CD4-positive, alpha-beta T cell (primary cell): ENCODE results near the gene RTN3. TPM values are rescaled to one million over a fixed set of nuclear protein-coding genes. Genes with fewer than 3 reads are reported as not detected.

ENCODE experiments used
- ATAC-seq: fragments of 200-7000 bp; cut with Tn5 transposase; one replicate; pipeline ENCODE4 v1.10.0; 2022; ENCODE audit warnings: mild to moderate bottlenecking; ENCODE audit not compliant: poor library complexity
- CTCF ChIA-PET: fragments of 350-600 bp; sonication (Branson Sonifier 250); formaldehyde crosslinking; loops from one replicate; lab custom pipeline; 2021; ENCODE audit warnings: antibody characterized with exemption, inconsistent platforms; lab: Charles Lee
- POLR2A ChIA-PET: fragments of 350-600 bp; sonication (Branson Sonifier 250); formaldehyde crosslinking; loops from one replicate; lab custom pipeline; 2021; ENCODE audit warnings: antibody characterized with exemption, inconsistent platforms; lab: Charles Lee
- DNase-seq, 14 experiments: peaks; one replicate each; pipeline ENCODE4 v3.0.0-alpha.2; 2013 to 2020; ENCODE audit warnings: mixed read lengths in 2 of 14
- H3K27ac ChIP-seq, 2 donors: one replicate each; pipeline versions ENCODE4 v1.5.1 to v1.7.0; 2013; ENCODE audit warnings: low read length in 2 of 2, low read depth in 1 of 2, mild to moderate bottlenecking in 1 of 2
- H3K27me3 ChIP-seq, 2 experiments: 1 replicate in 1 of 2; 2 replicates in 1 of 2; pipeline versions ENCODE4 v1.6.1 to v1.7.0; 2013; ENCODE audit warnings: low read length in 2 of 2, control low read depth in 1 of 2, mild to moderate bottlenecking in 1 of 2, moderate library complexity in 1 of 2; ENCODE audit not compliant: insufficient read depth in 2 of 2, control insufficient read depth in 1 of 2
- H3K36me3 ChIP-seq: one replicate; pipeline ENCODE4 v1.6.1; 2013; ENCODE audit warnings: low read length, control low read depth; ENCODE audit not compliant: insufficient read depth
- H3K4me1 ChIP-seq: one replicate; pipeline ENCODE4 v1.6.1; 2013; ENCODE audit warnings: low read length, control low read depth; ENCODE audit not compliant: insufficient read depth
- H3K4me3 ChIP-seq: one replicate; pipeline ENCODE4 v1.5.1; 2013; ENCODE audit warnings: mild to moderate bottlenecking, low read length, moderate library complexity
- H3K9me3 ChIP-seq, 2 experiments: 1 replicate in 1 of 2; 2 replicates in 1 of 2; pipeline versions ENCODE4 v1.6.1 to v1.7.0; 2013; ENCODE audit warnings: low read length in 2 of 2, mild to moderate bottlenecking in 2 of 2, control low read depth in 1 of 2, moderate library complexity in 1 of 2; ENCODE audit not compliant: control insufficient read depth in 1 of 2, insufficient read depth in 1 of 2
- H3K27ac Mint-ChIP-seq: one replicate; pipeline ENCODE4 v1.8.0; 2020; ENCODE audit warnings: mixed read lengths
- H3K27me3 Mint-ChIP-seq: one replicate; pipeline ENCODE4 v1.8.0; 2021; ENCODE audit warnings: mixed read lengths
- H3K36me3 Mint-ChIP-seq: one replicate; pipeline ENCODE4 v1.8.0; 2021; ENCODE audit warnings: low read depth, mixed read lengths
- H3K4me1 Mint-ChIP-seq: one replicate; pipeline ENCODE4 v1.8.0; 2021; ENCODE audit warnings: low read depth, mixed read lengths
- H3K4me3 Mint-ChIP-seq: one replicate; pipeline ENCODE4 v1.8.0; 2020; ENCODE audit warnings: mild to moderate bottlenecking, mixed read lengths
- H3K9me3 Mint-ChIP-seq: one replicate; pipeline ENCODE4 v1.8.0; 2020; ENCODE audit warnings: mixed read lengths
- intact Hi-C, 2 experiments: fragments of 100-400 bp; cut with DNase I in 1 of 2; cut with micrococcal nuclease in 1 of 2; formaldehyde crosslinking; loops; one replicate each; pipeline versions ENCODE4 v1.15.1 to v1.9.0; 2023 to 2025; cut with DNase I, micrococcal nuclease
- total RNA-seq, 174 experiments: library from RNA in 2 of 174; stranded (reverse) in 2 of 174; gene quantifications; one replicate each; pipeline ENCODE4 v1.2.3 and lab custom pipeline; 2021 to 2026
- TF ChIP-seq, protein P1 (sequence below): fragments of 200-600 bp; IDR thresholded peaks from one replicate; pipeline ENCODE4 v1.8.0; 2022; ENCODE audit warnings: antibody characterized with exemption, mild to moderate bottlenecking

RTN3 gene
- total RNA-seq, 2 experiments from 2014 or later, result 16.4 to 17.6 TPM

DNA sequence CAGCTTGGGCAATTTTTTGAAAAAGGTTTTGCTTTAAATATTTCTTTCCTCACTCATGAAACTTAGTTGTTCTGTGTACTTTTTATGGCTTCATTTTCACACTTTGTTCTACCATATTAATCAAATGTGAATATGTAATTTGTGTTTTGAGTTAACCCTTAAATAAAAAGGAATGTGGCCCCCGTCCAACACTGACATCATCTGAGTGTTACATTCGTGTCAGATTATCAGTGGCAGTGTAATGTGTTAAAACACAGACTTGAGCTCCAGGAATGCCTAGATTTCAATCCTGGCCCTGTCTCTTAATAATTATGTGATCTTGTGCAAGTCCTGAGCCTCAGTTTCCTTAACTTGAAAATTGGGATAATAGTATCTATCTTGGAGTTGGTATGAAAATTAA, 5.6 kb downstream of the RTN3 start:
- H3K4me3 Mint-ChIP-seq, result no peak overlapping the region
- no peaks in the 10 kb centered on the region for H3K36me3 Mint-ChIP-seq
- peaks cover 29% of the 10 kb centered on the region for H3K4me1 Mint-ChIP-seq
- H3K9me3 Mint-ChIP-seq, result no peaks in the 10 kb centered on the region
- POLR2A ChIA-PET, result no interaction called here
- no peak for ATAC-seq
- intact Hi-C loops, result no loop called here
- CTCF ChIA-PET, result interaction anchor here (1.3 kb wide), 1 partner anchor 15 kb away, joined by 4 read pairs; no protein-coding TSS in a partner anchor
- no peaks in the 10 kb centered on the region for H3K9me3 ChIP-seq
- H3K27me3 ChIP-seq, result no peaks in the 10 kb centered on the region
- H3K27ac Mint-ChIP-seq, result no peak overlapping the region
- H3K36me3 ChIP-seq, result no peaks in the 10 kb centered on the region
- H3K4me3 ChIP-seq, result no peak overlapping the region
- no peak overlapping the region for H3K27ac ChIP-seq
- TF ChIP-seq, protein P1, sequence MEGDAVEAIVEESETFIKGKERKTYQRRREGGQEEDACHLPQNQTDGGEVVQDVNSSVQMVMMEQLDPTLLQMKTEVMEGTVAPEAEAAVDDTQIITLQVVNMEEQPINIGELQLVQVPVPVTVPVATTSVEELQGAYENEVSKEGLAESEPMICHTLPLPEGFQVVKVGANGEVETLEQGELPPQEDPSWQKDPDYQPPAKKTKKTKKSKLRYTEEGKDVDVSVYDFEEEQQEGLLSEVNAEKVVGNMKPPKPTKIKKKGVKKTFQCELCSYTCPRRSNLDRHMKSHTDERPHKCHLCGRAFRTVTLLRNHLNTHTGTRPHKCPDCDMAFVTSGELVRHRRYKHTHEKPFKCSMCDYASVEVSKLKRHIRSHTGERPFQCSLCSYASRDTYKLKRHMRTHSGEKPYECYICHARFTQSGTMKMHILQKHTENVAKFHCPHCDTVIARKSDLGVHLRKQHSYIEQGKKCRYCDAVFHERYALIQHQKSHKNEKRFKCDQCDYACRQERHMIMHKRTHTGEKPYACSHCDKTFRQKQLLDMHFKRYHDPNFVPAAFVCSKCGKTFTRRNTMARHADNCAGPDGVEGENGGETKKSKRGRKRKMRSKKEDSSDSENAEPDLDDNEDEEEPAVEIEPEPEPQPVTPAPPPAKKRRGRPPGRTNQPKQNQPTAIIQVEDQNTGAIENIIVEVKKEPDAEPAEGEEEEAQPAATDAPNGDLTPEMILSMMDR, result no peak
- peaks cover 8% of the 10 kb centered on the region for H3K4me1 ChIP-seq
- no peaks in the 10 kb centered on the region for H3K27me3 Mint-ChIP-seq
- no peak for DNase-seq

DNA sequence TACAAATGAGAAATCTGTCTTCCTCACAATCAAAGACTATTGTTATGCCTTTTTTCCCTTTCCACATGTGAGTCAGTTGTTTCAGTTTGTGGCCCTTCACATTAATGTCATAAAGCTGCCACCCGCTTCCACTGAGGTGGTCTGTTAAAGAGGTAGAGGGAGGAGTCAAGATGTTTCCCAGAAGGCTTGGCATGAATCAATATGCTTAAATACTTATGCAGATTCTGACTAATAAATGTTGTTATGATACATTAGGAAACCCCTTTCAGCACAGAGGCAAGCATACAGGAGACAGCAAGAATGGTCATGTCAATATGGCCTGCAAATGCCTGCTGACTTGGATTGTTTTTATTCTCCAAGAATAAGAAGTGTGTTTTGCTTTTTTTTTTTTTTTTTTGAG, 6.5 kb downstream of the RTN3 start:
- ChIA-PET POLR2A (no interaction called here), CTCF (no interaction called here)
- TF ChIP-seq, protein P1, result no peak
- Mint-ChIP-seq H3K27me3 (no peaks in the 10 kb centered on the region), H3K4me3 (no peak overlapping the region), H3K27ac (no peak overlapping the region), H3K9me3 (no peaks in the 10 kb centered on the region), H3K36me3 (no peaks in the 10 kb centered on the region), H3K4me1 (peaks cover 19% of the 10 kb centered on the region)
- Histone ChIP-seq H3K4me3 (no peak overlapping the region), H3K27ac (no peak overlapping the region), H3K36me3 (no peaks in the 10 kb centered on the region), H3K4me1 (no peaks in the 10 kb centered on the region), H3K27me3 (no peaks in the 10 kb centered on the region), H3K9me3 (no peaks in the 10 kb centered on the region)
- ATAC-seq (no peak), DNase-seq (no peak)
- intact Hi-C loops, result no loop called here

DNA sequence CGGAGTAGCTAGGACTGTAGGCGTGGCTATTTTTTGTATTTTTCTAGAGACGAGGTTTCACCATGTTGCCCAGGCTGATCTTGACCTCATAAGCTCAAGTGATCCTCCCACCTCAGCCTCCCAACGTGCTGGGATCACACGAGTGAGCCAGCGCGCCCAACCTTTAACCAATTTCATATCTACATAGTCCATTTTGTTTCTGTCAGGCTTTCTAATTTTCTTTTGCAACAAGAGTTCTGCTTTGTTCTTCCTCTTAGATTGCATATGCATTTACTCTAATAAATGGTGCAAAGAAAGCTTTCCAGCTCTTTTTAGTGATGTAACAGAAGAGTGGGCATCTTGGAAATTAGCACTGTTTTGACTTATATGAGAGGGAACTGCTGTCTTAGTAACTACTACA, 13.3 kb downstream of the RTN3 start:
- Histone ChIP-seq H3K27ac (no peak overlapping the region), H3K4me1 (no peaks in the 10 kb centered on the region), H3K4me3 (no peak overlapping the region), H3K9me3 (no peaks in the 10 kb centered on the region), H3K36me3 (peaks cover under 1% of the 10 kb centered on the region), H3K27me3 (no peaks in the 10 kb centered on the region)
- intact Hi-C loops, result no loop called here
- ChIA-PET POLR2A (interaction anchor here (0.9 kb wide), 1 partner anchor 13 kb away, joined by 5 read pairs; the partner anchor contains the start of gene RTN3), CTCF (interaction anchor here (0.7 to 1.2 kb wide), 2 partner anchors 12 to 29 kb away, joined by 3 to 5 read pairs; no protein-coding TSS in a partner anchor)
- peaks cover 4% of the 10 kb centered on the region for H3K36me3 Mint-ChIP-seq
- no peaks in the 10 kb centered on the region for H3K27me3 Mint-ChIP-seq
- no peak for DNase-seq
- no peak overlapping the region for H3K27ac Mint-ChIP-seq
- no peaks in the 10 kb centered on the region for H3K9me3 Mint-ChIP-seq
- TF ChIP-seq, protein P1, result no peak
- H3K4me3 Mint-ChIP-seq, result no peak overlapping the region
- ATAC-seq, result no peak
- H3K4me1 Mint-ChIP-seq, result peaks cover 10% of the 10 kb centered on the region
